ENCODE data around the gene NOTCH1.

GRCh38 chr9:136516191-136516654 is 29.6 kb downstream of the NOTCH1 start:
- TF ChIP-seq CTCF (IDR thresholded peaks at IDR 0.05) (no peak), POLR2A (IDR thresholded peaks at IDR 0.05) (no peak)

Measured in adrenal gland (tissue), 5 donors.